ENCODE results near the gene RFX7. TPM values are rescaled to one million over a fixed set of nuclear protein-coding genes. Genes with fewer than 3 reads are reported as not detected.
"Not testable (repeated sequence)": the region's sequence is repeated elsewhere in the genome, so short reads cannot be mapped to it uniquely, and the experiment has no call there.

The RFX7 gene
- total and polyA plus RNA-seq, 2 donors (not counting 1 experiment from before 2014, with no cell fraction given): 5.4 to 6.9 TPM

GRCh38 chr15:56165234-56165633 is 78.4 kb downstream of the RFX7 start:
- no peaks in the 10 kb centered on the region for H3K9me3 ChIP-seq (ENCODE audit: control insufficient read depth, insufficient read depth, low read depth, low read length)
- peaks cover 3% of the 10 kb centered on the region for H3K79me2 ChIP-seq (ENCODE audit: control insufficient read depth, insufficient read depth, low read length)
- peak in 1 of 2 donors; percentile 11 for DNase-seq (ENCODE audit: low read depth in 2 of 2)
- no peaks in the 10 kb centered on the region for H3K27me3 ChIP-seq (ENCODE audit: control insufficient read depth, insufficient read depth, low read length)
- H2AFZ ChIP-seq (ENCODE audit: low read length): no peak overlapping the region
- peaks cover 2% of the 10 kb centered on the region for H4K20me1 ChIP-seq (ENCODE audit: control insufficient read depth, extremely low read depth, insufficient read depth, low read length)
- no peak overlapping the region for H3K27ac ChIP-seq (ENCODE audit: insufficient read depth, low read length)
- TF ChIP-seq EZH2 (IDR thresholded peaks at IDR 0.05; ENCODE audit: low read length, missing control alignments) (no peak), CTCF (conservative IDR thresholded peaks at IDR 0.05 in 1 of 2, IDR thresholded peaks at IDR 0.05 in 1 of 2; ENCODE audit: low read depth in 1 of 2, low read length in 2 of 2) (no peak)
- H3K4me3 ChIP-seq (replicated peaks in 1 of 4; ENCODE audit: control extremely low read depth in 1 of 4, insufficient read depth in 1 of 4, low read depth in 3 of 4, low read length in 4 of 4): no peak overlapping the region
- H3K9ac ChIP-seq (ENCODE audit: insufficient read depth, low read length): no peak overlapping the region
- no peaks in the 10 kb centered on the region for H3K4me1 ChIP-seq (ENCODE audit: control insufficient read depth, extremely low read depth, insufficient read depth, low read length)
- no peaks in the 10 kb centered on the region for H3K36me3 ChIP-seq (ENCODE audit: control insufficient read depth, insufficient read depth, low read length)
- no peak overlapping the region for H3K4me2 ChIP-seq (ENCODE audit: extremely low read depth, insufficient read depth, low read length)

DNA sequence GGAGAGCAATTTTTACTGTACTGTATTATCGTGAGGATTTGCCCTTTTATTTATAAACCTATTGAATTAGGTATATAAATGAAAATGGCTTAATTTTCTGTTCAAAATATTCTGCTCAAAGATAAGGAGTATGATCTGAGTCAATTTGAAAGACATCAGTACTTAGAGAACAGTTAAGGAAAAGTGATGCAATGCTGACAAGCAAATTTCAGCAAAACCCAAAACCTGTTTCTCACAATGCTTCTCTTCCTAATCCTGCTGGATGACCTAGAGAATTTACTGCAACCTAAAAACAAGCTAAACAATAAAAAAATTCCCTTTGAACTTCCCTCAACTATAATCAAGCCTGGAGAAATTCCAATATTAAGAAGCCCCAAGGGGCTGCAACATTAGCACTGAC is 82.7 kb downstream of the RFX7 start:
- H3K36me3 ChIP-seq (ENCODE audit: control insufficient read depth, insufficient read depth, low read length): no peaks in the 10 kb centered on the region
- H3K4me2 ChIP-seq (ENCODE audit: extremely low read depth, insufficient read depth, low read length): no peak overlapping the region
- H3K4me3 ChIP-seq (replicated peaks in 1 of 4; ENCODE audit: control extremely low read depth in 1 of 4, insufficient read depth in 1 of 4, low read depth in 3 of 4, low read length in 4 of 4): no peak overlapping the region
- no peak overlapping the region for H3K9ac ChIP-seq (ENCODE audit: insufficient read depth, low read length)
- TF ChIP-seq CTCF (conservative IDR thresholded peaks at IDR 0.05 in 1 of 2, IDR thresholded peaks at IDR 0.05 in 1 of 2; ENCODE audit: low read depth in 1 of 2, low read length in 2 of 2): no peak
- no peak for TF ChIP-seq EZH2 (IDR thresholded peaks at IDR 0.05; ENCODE audit: low read length, missing control alignments)
- no peak overlapping the region for H2AFZ ChIP-seq (ENCODE audit: low read length)
- H4K20me1 ChIP-seq (ENCODE audit: control insufficient read depth, extremely low read depth, insufficient read depth, low read length): no peaks in the 10 kb centered on the region
- H3K9me3 ChIP-seq (ENCODE audit: control insufficient read depth, insufficient read depth, low read depth, low read length): no peaks in the 10 kb centered on the region
- H3K79me2 ChIP-seq (ENCODE audit: control insufficient read depth, insufficient read depth, low read length): peaks cover 6% of the 10 kb centered on the region
- no peak overlapping the region for H3K27ac ChIP-seq (ENCODE audit: insufficient read depth, low read length)
- H3K27me3 ChIP-seq (ENCODE audit: control insufficient read depth, insufficient read depth, low read length): no peaks in the 10 kb centered on the region
- no peaks in the 10 kb centered on the region for H3K4me1 ChIP-seq (ENCODE audit: control insufficient read depth, extremely low read depth, insufficient read depth, low read length)
- DNase-seq (ENCODE audit: low read depth in 2 of 2): peak in 1 of 2 donors; percentile 26

DNA sequence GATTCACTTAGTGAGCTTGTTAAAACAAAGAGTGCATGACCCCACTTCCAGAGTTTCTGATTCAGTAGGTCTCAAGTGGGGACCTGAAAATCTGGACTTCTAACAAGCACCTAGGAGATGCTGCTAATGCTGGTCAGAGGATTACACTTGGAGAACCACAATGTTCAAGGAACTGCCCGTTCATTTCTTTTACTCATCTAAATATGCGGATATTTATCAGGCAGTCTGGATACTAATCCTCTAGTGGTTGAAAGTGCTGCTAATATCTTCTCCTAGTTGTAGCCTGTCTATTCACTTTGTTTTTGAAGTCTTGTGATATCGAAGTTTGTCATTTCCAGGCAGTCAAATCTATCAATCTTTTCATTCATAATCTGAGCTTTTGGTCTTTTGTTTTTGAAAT is 86.8 kb downstream of the RFX7 start:
- TF ChIP-seq EZH2 (IDR thresholded peaks at IDR 0.05; ENCODE audit: low read length, missing control alignments) (no peak), CTCF (conservative IDR thresholded peaks at IDR 0.05 in 1 of 2, IDR thresholded peaks at IDR 0.05 in 1 of 2; ENCODE audit: low read depth in 1 of 2, low read length in 2 of 2) (no peak)
- H3K79me2 ChIP-seq (ENCODE audit: control insufficient read depth, insufficient read depth, low read length): peaks cover 9% of the 10 kb centered on the region
- no peak overlapping the region for H3K4me3 ChIP-seq (replicated peaks in 1 of 4; ENCODE audit: control extremely low read depth in 1 of 4, insufficient read depth in 1 of 4, low read depth in 3 of 4, low read length in 4 of 4)
- no peaks in the 10 kb centered on the region for H3K36me3 ChIP-seq (ENCODE audit: control insufficient read depth, insufficient read depth, low read length)
- no peaks in the 10 kb centered on the region for H3K9me3 ChIP-seq (ENCODE audit: control insufficient read depth, insufficient read depth, low read depth, low read length)
- no peak overlapping the region for H3K9ac ChIP-seq (ENCODE audit: insufficient read depth, low read length)
- no peaks in the 10 kb centered on the region for H4K20me1 ChIP-seq (ENCODE audit: control insufficient read depth, extremely low read depth, insufficient read depth, low read length)
- no peak overlapping the region for H3K27ac ChIP-seq (ENCODE audit: insufficient read depth, low read length)
- H3K4me1 ChIP-seq (ENCODE audit: control insufficient read depth, extremely low read depth, insufficient read depth, low read length): no peaks in the 10 kb centered on the region
- no peak for DNase-seq (ENCODE audit: low read depth in 2 of 2)
- no peaks in the 10 kb centered on the region for H3K27me3 ChIP-seq (ENCODE audit: control insufficient read depth, insufficient read depth, low read length)
- H2AFZ ChIP-seq (ENCODE audit: low read length): no peak overlapping the region
- no peak overlapping the region for H3K4me2 ChIP-seq (ENCODE audit: extremely low read depth, insufficient read depth, low read length)

GRCh38 chr15:56155278-56155677 is 88.4 kb downstream of the RFX7 start:
- not testable (repeated sequence) for H3K9me3 ChIP-seq (ENCODE audit: control insufficient read depth, insufficient read depth, low read depth, low read length); H4K20me1 ChIP-seq (ENCODE audit: control insufficient read depth, extremely low read depth, insufficient read depth, low read length); H2AFZ ChIP-seq (ENCODE audit: low read length); H3K4me2 ChIP-seq (ENCODE audit: extremely low read depth, insufficient read depth, low read length); H3K27ac ChIP-seq (ENCODE audit: insufficient read depth, low read length); H3K36me3 ChIP-seq (ENCODE audit: control insufficient read depth, insufficient read depth, low read length); H3K9ac ChIP-seq (ENCODE audit: insufficient read depth, low read length); H3K4me1 ChIP-seq (ENCODE audit: control insufficient read depth, extremely low read depth, insufficient read depth, low read length); H3K27me3 ChIP-seq (ENCODE audit: control insufficient read depth, insufficient read depth, low read length); DNase-seq (ENCODE audit: low read depth in 2 of 2); H3K4me3 ChIP-seq (replicated peaks in 1 of 4; ENCODE audit: control extremely low read depth in 1 of 4, insufficient read depth in 1 of 4, low read depth in 3 of 4, low read length in 4 of 4)
- H3K79me2 ChIP-seq (ENCODE audit: control insufficient read depth, insufficient read depth, low read length): peaks cover 11% of the 10 kb centered on the region

DNA sequence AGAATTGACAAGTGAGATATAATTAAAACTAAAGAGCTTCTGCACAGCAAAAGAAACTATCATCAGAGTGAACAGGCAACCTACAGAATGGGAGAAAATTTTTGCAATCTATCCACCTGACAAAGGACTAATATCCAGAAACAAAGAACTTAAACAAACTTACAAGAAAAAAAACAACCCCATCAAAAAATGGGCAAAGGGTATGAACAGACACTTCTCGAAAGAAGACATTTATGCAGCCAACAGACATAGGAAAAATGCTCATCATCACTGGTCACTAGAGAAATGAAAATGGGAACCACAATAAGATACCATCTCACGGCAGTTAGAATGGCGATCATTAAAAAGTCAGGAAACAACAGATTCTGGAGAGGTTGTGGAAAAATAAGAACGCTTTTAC is 88.9 kb downstream of the RFX7 start:
- not testable (repeated sequence) for DNase-seq (ENCODE audit: low read depth in 2 of 2); H3K4me3 ChIP-seq (replicated peaks in 1 of 4; ENCODE audit: control extremely low read depth in 1 of 4, insufficient read depth in 1 of 4, low read depth in 3 of 4, low read length in 4 of 4); H3K9ac ChIP-seq (ENCODE audit: insufficient read depth, low read length); H3K9me3 ChIP-seq (ENCODE audit: control insufficient read depth, insufficient read depth, low read depth, low read length); H3K4me2 ChIP-seq (ENCODE audit: extremely low read depth, insufficient read depth, low read length); H3K27ac ChIP-seq (ENCODE audit: insufficient read depth, low read length); H3K4me1 ChIP-seq (ENCODE audit: control insufficient read depth, extremely low read depth, insufficient read depth, low read length); H3K36me3 ChIP-seq (ENCODE audit: control insufficient read depth, insufficient read depth, low read length); H2AFZ ChIP-seq (ENCODE audit: low read length); H3K27me3 ChIP-seq (ENCODE audit: control insufficient read depth, insufficient read depth, low read length); H4K20me1 ChIP-seq (ENCODE audit: control insufficient read depth, extremely low read depth, insufficient read depth, low read length)
- peaks cover 13% of the 10 kb centered on the region for H3K79me2 ChIP-seq (ENCODE audit: control insufficient read depth, insufficient read depth, low read length)

Data from fibroblast of lung (primary cell).